HepG2 (cell line): Measurements from ENCODE around the gene MIB1. TPM values are rescaled to one million over a fixed set of nuclear protein-coding genes. Genes with fewer than 3 reads are reported as not detected.

Source experiments
- BORCS8-MEF2B ChIP-seq: sonication (generic); formaldehyde crosslinking; IDR thresholded peaks from 2 replicates; pipeline ENCODE4 v1.8.0; 2022; ENCODE audit warnings: mild to moderate bottlenecking, missing genetic modification reagents
- CREM ChIP-seq, 2 experiments: sonication (generic) in 1 of 2; formaldehyde crosslinking in 1 of 2; IDR thresholded peaks; 2 replicates each; pipeline versions ENCODE4 v1.4.0 to v1.6.1; 2016 to 2020; ENCODE audit warnings: antibody characterized with exemption in 1 of 2, mild to moderate bottlenecking in 1 of 2, missing genetic modification reagents in 1 of 2
- EP300 ChIP-seq, 3 experiments: sonication (generic) in 1 of 3; formaldehyde crosslinking in 1 of 3; IDR thresholded peaks; 2 replicates each; pipeline versions ENCODE4 v1.5.1 to v1.6.1; 2011 to 2020; ENCODE audit warnings: low read depth in 2 of 3, low read length in 2 of 3, borderline replicate concordance in 1 of 3, improper control_type of control experiment in 1 of 3, mild to moderate bottlenecking in 1 of 3, missing genetic modification reagents in 1 of 3, moderate library complexity in 1 of 3
- FOXP1 ChIP-seq, 2 experiments: fragments of 450-650 bp in 1 of 2; IDR thresholded peaks; 2 replicates each; pipeline ENCODE4 v1.6.1; 2017 to 2018; ENCODE audit warnings: antibody characterized with exemption in 1 of 2
- MLLT10 ChIP-seq: sonication (generic); formaldehyde crosslinking; IDR thresholded peaks from 2 replicates; pipeline ENCODE4 v1.4.0; 2020; ENCODE audit warnings: missing genetic modification reagents
- RBM22 ChIP-seq: fragments of 200-400 bp; formaldehyde crosslinking; optimal IDR thresholded peaks from 2 replicates; pipeline ENCODE3; 2017; ENCODE audit warnings: mild to moderate bottlenecking, low read length, moderate library complexity
- RFX5 ChIP-seq: IDR thresholded peaks from 2 replicates; pipeline ENCODE4 v1.6.1; 2011; ENCODE audit warnings: low read depth, low read length, improper control_type of control experiment
- RXRA ChIP-seq: sonication (generic); formaldehyde crosslinking; IDR thresholded peaks from 2 replicates; pipeline ENCODE4 v1.5.1; 2020; ENCODE audit warnings: missing genetic modification reagents
- STAG1 ChIP-seq: sonication (generic); formaldehyde crosslinking; IDR thresholded peaks from 2 replicates; pipeline ENCODE4 v1.4.0; 2020; ENCODE audit warnings: missing genetic modification reagents
- TEAD3 ChIP-seq: optimal IDR thresholded peaks from 2 replicates; pipeline ENCODE3; 2016; ENCODE audit warnings: borderline replicate concordance
- ZNF674 ChIP-seq: sonication (generic); formaldehyde crosslinking; IDR thresholded peaks from 2 replicates; pipeline ENCODE4 v1.5.0; 2020; ENCODE audit warnings: low read depth, mild to moderate bottlenecking, missing genetic modification reagents
- ZNF687 ChIP-seq: sonication (generic); formaldehyde crosslinking; IDR thresholded peaks from 2 replicates; pipeline ENCODE4 v1.5.1; 2020; ENCODE audit warnings: mild to moderate bottlenecking, missing genetic modification reagents, moderate library complexity
- ZNF724P ChIP-seq: sonication (generic); formaldehyde crosslinking; IDR thresholded peaks from 2 replicates; pipeline ENCODE4 v1.8.0; 2022; ENCODE audit warnings: missing genetic modification reagents, borderline replicate concordance
- ZNF788 ChIP-seq: sonication (generic); formaldehyde crosslinking; IDR thresholded peaks from 2 replicates; pipeline ENCODE4 v1.5.0; 2020; ENCODE audit warnings: mild to moderate bottlenecking, missing genetic modification reagents, borderline replicate concordance
- polyA plus RNA-seq, 8 experiments: library from polyadenylated mRNA; depleted of rRNA in 3 of 8; stranded (reverse) in 7 of 8; unstranded in 1 of 8; fragments of >200 nt; fragmentation: Illumina TruSeq in 4 of 8; extraction: Trizol in 4 of 8; gene quantifications; 2 replicates each; pipeline versions ENCODE4 v1.2.1 to v1.2.3, GENCODE V29; 2011 to 2016; ENCODE audit warnings: low read depth in 4 of 8, missing spikeins in 1 of 8, mixed read lengths in 1 of 8; ENCODE audit not compliant: insufficient read depth in 1 of 8
- total RNA-seq, 5 experiments: library from RNA; depleted of rRNA; stranded (reverse); fragments of >200 nt; fragmentation: Illumina TruSeq; extraction: Trizol; gene quantifications; 2 replicates each; pipeline ENCODE4 v1.2.3, GENCODE V29; 2016; ENCODE audit warnings: low read depth in 1 of 5
- TF ChIP-seq, protein P1 (sequence below): sonication (generic); formaldehyde crosslinking; IDR thresholded peaks from 2 replicates; pipeline ENCODE4 v1.8.0; 2022; ENCODE audit warnings: missing genetic modification reagents, low read depth, mild to moderate bottlenecking, borderline replicate concordance
- TF ChIP-seq, protein P2 (sequence below): IDR thresholded peaks from 2 replicates; pipeline ENCODE4 v1.6.1; 2016; ENCODE audit warnings: low read depth
- TF ChIP-seq, protein P3 (sequence below): IDR thresholded peaks from 2 replicates; pipeline ENCODE4 v1.6.1; 2018; ENCODE audit warnings: missing genetic modification reagents, mild to moderate bottlenecking, missing compliant biosample characterization

Gene MIB1
- total and polyA plus RNA-seq, 2 of the 13 experiments (the other 11 are each of a cell fraction or from before 2014, with no cell fraction given), result 12.0 to 47.0 TPM

DNA sequence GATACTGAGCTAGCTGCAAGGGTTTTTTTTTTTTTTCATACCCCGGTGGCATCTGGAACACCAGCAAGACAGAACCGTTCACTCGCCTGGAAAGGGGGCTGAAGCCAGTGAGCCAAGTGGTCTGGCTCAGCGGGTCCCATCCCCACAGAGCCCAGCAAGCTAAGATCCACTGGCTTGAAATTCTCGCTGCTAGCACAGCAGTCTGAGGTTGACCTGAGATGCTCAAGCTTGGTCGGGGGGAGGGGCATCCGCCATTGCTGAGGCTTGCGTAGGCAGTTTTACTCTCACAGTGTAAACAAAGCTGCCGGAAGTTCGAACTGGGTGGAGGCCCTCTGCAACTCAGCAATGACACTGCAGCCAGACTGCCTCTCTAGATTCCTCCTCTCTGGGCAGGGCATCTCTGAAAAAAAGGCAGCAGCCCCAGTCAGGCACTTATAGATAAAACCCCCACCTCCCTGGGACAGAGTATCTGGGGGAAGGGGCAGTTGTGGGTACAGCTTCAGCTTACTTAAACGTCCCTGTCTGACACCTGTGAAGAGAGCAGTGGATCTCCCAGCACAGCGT is 5.1 kb upstream of the MIB1 start (continued):
- TF ChIP-seq ZNF687 (CRISPR knock-in tag) (peak; percentile 76), ZNF724P (0 out of 2 replicates have a peak, but pooled peaks have one; percentile 46), ZNF674 (CRISPR knock-in tag) (no peak), ZNF788 (CRISPR knock-in tag) (no peak), RFX5 (no peak), MLLT10 (no peak), RXRA (CRISPR knock-in tag) (peak; percentile 26; the same call in 1 of the 2 replicates), CREM (IDR thresholded peaks at IDR 0.05) (no peak), CREM (CRISPR knock-in tag; IDR thresholded peaks at IDR 0.05) (no peak), EP300 (IDR thresholded peaks at IDR 0.05; ENCODE audit: low read depth in 2 of 2, low read length in 2 of 2) (no peak), EP300 (CRISPR knock-in tag; IDR thresholded peaks at IDR 0.05; ENCODE audit: borderline replicate concordance) (0 out of 2 replicates have a peak, but pooled peaks have one; percentile 33), TEAD3 (CRISPR knock-in tag) (peak; percentile 52), BORCS8-MEF2B (CRISPR knock-in tag) (0 out of 2 replicates have a peak, but pooled peaks have one; percentile 36), STAG1 (CRISPR knock-in tag) (no peak), FOXP1 (IDR thresholded peaks at IDR 0.05) (no peak), FOXP1 (CRISPR knock-in tag; IDR thresholded peaks at IDR 0.05) (peak; percentile 44; the same call in 1 of the 2 replicates), RBM22 (no peak)
- TF ChIP-seq, protein P1, sequence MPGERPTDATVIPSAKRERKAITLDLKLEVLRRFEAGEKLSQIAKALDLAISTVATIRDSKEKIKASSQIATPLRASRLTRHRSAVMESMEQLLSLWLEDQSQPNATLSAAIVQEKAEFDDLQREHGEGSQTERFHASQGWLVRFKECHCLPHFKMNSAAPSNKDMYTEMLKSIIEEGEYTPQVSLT (CRISPR knock-in tag), result no peak
- TF ChIP-seq, protein P2, sequence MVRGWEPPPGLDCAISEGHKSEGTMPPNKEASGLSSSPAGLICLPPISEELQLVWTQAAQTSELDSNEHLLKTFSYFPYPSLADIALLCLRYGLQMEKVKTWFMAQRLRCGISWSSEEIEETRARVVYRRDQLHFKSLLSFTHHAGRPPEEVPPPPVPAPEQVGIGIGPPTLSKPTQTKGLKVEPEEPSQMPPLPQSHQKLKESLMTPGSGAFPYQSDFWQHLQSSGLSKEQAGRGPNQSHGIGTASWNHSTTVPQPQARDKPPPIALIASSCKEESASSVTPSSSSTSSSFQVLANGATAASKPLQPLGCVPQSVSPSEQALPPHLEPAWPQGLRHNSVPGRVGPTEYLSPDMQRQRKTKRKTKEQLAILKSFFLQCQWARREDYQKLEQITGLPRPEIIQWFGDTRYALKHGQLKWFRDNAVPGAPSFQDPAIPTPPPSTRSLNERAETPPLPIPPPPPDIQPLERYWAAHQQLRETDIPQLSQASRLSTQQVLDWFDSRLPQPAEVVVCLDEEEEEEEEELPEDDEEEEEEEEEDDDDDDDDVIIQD, result peak; percentile 61; the same call in 1 of the 2 replicates
- TF ChIP-seq, protein P3, sequence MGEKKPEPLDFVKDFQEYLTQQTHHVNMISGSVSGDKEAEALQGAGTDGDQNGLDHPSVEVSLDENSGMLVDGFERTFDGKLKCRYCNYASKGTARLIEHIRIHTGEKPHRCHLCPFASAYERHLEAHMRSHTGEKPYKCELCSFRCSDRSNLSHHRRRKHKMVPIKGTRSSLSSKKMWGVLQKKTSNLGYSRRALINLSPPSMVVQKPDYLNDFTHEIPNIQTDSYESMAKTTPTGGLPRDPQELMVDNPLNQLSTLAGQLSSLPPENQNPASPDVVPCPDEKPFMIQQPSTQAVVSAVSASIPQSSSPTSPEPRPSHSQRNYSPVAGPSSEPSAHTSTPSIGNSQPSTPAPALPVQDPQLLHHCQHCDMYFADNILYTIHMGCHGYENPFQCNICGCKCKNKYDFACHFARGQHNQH, result peak; percentile 47; the same call in 1 of the 2 replicates
